EH (cell line): ENCODE data around the gene EPHA7.

Experiments used
- DNase-seq: peaks from one replicate; pipeline ENCODE4 v3.0.0-alpha.2; 2015; ENCODE audit warnings: low read depth

The EPHA7 gene

DNA sequence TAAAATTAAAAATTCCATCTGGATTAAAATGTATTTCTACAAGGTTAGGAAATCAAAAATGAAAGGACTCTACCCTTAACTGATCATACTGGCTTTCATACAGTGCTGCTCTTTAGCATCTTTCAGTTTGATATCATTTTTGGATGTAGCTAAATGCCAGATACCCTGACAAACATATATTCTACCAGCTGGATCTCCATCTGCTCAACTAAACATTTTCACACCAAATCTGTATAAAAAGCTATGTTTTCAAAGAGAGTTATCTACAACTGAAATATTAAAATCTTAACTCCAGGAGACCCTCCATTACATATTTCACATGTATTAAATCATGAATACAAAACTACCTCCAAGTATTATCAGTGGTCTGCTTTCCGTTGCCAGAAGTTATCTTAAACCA is 95.7 kb downstream of the EPHA7 start:
- no peak for DNase-seq

DNA sequence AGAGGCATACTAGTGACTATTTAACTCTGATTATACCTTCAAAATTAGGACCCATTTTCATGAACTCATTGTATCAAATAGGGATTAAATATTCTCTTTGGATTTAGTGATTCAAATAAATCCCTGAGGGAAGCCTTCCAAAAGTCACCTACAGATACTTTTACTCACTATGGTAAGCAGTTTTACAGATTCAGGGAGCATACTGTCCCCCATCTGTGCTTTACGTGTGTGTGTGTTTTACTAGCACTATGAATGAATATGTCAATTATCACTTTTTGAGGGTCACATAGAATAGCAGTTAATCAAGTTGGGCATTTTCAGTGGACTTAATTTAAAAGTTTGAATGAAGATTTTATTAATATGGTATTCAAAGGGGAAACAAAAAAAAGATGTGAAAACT is 96.7 kb downstream of the EPHA7 start:
- no peak for DNase-seq

- no peak for DNase-seq
Measured at GRCh38 chr6:93319304-93319703, 100.1 kb downstream of the EPHA7 start.

DNA sequence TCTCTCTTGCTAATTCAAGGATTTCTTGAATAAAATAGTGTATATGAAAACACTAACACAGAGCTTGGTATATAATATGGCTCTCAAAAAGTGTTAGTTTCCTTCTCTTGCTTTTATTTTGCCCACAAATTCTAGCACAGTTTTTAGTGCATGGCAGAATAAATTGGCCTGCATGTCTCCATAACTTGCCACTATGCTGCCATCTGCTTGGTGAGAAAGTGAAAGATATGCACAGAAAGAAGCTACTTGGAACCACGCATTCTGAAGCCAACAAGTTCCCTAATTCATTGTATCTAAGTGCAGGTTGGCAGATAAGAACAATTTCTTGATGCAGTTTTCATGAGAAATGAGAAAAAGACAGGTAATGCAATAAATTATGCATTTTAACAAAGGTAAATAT is 101.2 kb downstream of the EPHA7 start:
- no peak for DNase-seq

- no peak for DNase-seq
Measured at GRCh38 chr6:93317592-93317991, 101.8 kb downstream of the EPHA7 start.

GRCh38 chr6:93307505-93308409 is 111.6 kb downstream of the EPHA7 start:
- no peak for DNase-seq

- no peak for DNase-seq
Measured at GRCh38 chr6:93305088-93305487, 114.3 kb downstream of the EPHA7 start.

GRCh38 chr6:93304505-93304904 is 114.9 kb downstream of the EPHA7 start:
- no peak for DNase-seq

DNA sequence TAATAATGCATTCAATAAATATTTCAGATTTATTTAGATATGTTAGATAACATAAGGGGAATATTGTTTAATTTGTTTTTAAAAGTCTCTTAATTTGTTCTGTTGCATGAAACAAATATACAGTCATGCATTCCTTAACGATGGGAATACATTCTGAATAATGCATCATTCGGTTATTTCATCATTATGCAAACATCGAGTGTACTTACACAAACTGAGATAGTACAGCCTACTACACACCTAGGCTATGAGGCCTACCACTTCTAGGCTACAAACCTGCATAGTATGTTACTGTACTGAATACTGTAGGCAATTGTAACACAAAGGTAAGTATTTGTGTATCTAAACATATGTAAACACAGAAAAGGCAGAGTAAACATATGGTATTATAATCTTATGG is 118.7 kb downstream of the EPHA7 start:
- DNase-seq, result no peak

DNA sequence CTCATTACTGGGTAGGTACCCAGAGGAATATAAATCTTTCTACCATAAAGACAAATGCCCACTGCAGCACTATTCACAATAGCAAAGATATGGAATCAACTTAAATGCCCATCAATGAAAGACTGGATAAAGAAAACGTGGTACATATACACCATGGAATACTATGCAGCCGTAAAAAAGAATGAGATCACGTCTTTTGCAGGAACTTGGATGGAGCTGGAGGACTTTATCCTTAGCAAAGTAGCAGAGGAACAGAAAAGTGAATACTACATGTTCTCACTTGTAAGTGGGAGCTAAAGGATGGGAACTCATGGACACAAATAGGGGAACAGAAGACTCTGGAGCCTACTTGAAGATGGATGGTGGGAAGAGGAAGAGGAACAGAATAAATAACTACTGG is 119.7 kb downstream of the EPHA7 start:
- no peak for DNase-seq

DNA sequence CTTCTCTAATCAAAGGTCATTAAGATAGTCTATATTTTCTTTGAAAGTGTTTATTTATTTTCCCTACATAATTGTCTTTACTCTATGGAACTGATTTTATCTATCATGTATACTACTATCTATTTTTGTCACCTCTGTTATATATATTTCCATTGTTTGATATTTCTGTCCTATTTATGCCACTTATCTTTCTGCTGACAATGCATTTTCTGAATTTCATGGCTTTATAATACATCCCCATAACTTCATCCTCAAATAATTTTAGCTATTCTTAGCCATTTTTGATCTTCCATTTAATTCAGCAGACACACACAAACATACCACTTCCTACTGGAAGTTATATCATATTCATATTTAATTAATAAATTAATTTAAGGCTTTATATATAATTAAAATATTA is 123.7 kb downstream of the EPHA7 start:
- DNase-seq, result no peak

GRCh38 chr6:93294879-93295278 is 124.5 kb downstream of the EPHA7 start:
- DNase-seq, result no peak

DNA sequence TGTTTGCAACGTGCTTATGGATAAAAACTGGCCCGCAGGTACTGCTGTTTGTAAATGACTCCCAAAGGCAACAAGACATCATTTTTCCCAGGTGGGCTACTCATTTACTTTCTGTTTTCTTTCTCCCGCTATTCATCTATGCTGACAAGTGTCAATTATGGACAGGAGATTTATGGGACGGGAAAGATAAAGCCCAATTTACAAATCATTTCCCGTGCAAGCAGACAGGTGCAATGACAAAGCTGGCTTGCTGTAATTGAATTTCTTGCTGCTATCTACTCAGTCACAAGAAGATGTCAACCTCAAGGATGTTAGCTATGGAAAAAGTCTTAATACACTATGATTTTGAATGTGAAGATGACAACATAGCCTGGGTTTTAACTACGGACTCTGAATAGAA is 125.5 kb downstream of the EPHA7 start:
- no peak for DNase-seq

GRCh38 chr6:93293460-93293859 is 125.9 kb downstream of the EPHA7 start:
- DNase-seq, result no peak

DNA sequence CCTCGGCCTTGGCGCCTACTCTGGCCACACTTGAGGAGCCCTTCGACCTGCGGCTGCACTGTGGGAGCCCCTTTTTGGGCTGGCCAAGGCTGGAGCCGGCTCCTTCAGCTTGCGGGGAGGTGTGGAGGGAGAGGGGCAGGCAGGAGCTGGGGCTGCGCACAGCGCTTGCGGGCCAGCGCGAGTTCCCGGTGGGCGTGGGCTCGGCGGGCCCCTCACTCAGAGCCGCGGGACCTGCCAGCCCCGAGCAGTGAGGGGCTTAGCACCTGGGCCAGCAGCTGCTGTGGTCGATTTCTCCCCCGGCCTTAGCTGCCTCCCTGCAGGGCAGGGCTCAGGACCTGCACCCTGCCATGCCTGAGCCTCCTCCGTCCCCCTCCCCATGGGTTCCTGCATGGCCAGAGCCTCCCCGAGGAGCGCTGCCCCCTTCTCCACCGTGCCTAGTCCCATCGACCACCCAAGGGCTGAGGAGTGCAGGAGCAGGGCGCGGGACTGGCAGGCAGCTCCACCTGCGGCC is 136.8 kb downstream of the EPHA7 start:
- DNase-seq, result no peak

- DNase-seq, result no peak
Measured at GRCh38 chr6:93278241-93278640, 141.1 kb downstream of the EPHA7 start.

DNA sequence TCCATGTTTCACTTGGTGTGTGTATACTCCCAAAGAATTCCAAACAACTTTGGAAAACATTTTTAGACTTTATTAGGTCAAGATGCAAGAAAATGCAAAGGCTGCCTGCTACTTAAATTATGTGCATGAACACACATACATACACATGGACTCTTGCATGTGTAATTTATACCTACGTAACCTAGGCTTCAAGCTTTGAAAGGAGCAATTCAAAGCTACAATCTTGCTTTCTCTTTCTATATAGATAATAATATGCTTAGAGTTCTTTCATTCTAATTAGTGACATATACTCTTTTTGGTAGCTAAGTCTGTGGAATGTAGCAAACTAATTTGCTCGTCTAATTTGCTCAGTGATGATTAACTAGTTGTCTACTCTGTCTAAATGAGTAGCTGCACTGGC is 146.5 kb downstream of the EPHA7 start:
- DNase-seq, result no peak

- DNase-seq, result no peak
Measured at GRCh38 chr6:93272211-93272610, 147.1 kb downstream of the EPHA7 start.

DNA sequence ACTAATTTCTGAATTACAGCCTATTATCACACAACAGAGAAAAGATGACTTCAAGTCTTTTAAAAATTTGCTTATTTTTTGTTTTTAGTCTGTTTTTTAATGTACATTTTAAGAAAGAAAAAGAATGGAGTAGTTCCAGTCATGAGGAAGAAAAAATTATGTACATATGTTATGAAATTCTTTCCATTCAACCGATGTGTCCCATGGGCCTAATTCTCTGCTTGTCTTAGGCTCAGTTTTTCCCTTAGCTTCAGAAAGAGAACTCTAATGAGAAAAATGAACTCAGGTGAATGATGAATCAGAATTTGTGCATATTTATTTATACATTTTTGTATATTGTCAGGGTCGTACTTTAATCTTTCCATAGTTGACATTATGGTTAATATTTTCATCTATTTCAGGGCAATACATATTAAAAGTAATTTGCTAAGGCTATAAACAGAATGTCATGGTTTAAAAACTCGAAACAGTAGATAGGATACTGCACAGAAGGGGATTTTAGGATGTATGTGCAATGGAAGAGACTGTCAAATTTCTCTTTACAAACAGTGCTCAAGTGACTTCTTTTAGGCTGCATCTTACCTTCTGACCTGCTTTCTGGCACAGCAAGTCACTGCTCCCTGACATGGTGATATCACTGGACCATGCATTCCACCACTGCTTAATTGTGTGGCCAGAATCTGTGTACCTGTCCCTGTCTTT is 153.1 kb downstream of the EPHA7 start:
- no peak for DNase-seq

DNA sequence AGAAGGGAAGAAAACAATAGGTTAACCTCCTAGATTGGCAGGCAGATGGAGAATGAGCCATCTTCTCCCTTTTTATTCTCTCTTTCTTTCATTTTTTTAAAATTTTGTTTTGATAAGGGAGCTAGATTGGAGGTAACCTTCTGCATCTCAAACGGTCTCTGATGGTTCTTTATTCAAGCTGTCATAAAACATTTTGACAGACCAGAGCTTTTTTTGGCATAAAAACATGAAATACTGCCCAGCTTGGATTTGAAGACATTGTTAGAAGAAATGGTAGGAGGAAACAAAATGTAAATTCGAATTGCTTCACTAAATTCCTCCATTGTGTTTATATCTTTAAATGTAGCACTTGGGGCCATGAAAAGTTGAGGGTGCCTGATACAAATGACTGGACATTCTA is 158.5 kb downstream of the EPHA7 start:
- no peak for DNase-seq

- DNase-seq, result no peak
Measured at GRCh38 chr6:93259332-93259731, 160.0 kb downstream of the EPHA7 start.

- DNase-seq, result no peak
Measured at GRCh38 chr6:93252930-93253329, 166.4 kb downstream of the EPHA7 start.

DNA sequence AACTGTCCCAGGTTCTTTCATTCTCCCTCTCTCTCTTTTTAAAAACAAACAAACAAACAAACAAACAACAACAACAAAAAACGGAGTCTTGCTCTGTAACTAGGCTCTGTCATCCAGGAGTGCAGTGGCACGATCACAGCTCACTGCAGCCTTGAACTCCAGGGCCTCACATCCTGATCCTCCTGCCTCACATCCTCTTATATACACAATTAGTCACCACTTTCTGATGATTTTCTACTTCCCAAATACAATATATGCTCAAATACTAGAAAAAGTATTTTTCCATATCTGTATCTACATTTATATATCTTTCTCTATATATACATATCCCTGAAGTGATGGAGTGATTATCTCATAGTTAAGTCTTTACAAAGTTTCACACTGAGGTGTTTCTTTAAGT is 170.7 kb downstream of the EPHA7 start:
- DNase-seq, result no peak
